ENCODE results near the gene TRPC5OS.

- TF ChIP-seq, protein P1, sequence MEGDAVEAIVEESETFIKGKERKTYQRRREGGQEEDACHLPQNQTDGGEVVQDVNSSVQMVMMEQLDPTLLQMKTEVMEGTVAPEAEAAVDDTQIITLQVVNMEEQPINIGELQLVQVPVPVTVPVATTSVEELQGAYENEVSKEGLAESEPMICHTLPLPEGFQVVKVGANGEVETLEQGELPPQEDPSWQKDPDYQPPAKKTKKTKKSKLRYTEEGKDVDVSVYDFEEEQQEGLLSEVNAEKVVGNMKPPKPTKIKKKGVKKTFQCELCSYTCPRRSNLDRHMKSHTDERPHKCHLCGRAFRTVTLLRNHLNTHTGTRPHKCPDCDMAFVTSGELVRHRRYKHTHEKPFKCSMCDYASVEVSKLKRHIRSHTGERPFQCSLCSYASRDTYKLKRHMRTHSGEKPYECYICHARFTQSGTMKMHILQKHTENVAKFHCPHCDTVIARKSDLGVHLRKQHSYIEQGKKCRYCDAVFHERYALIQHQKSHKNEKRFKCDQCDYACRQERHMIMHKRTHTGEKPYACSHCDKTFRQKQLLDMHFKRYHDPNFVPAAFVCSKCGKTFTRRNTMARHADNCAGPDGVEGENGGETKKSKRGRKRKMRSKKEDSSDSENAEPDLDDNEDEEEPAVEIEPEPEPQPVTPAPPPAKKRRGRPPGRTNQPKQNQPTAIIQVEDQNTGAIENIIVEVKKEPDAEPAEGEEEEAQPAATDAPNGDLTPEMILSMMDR (IDR thresholded peaks at IDR 0.05) = no peak
- no peak for TF ChIP-seq POLR2A (IDR thresholded peaks at IDR 0.05)
Observed at GRCh38 chrX:111867236-111867635, 8.7 kb upstream of the TRPC5OS start.
